A549 (cell line): Measurements from ENCODE around the gene HMG20B. TPM values are rescaled to one million over a fixed set of nuclear protein-coding genes. Genes with fewer than 3 reads are reported as not detected.

Experiments
- ATAC-seq, 2 experiments: fragments of 200-7000 bp in 1 of 2; fragments of >200 bp in 1 of 2; cut with Nextera tagmentation in 1 of 2; cut with Tn5 transposase in 1 of 2; 3 replicates each; pipeline versions ENCODE4 v1.8.0 to v1.9.1; 2018 to 2020; ENCODE audit warnings: mild to moderate bottlenecking in 1 of 2, moderate library complexity in 1 of 2
- CTCF ChIA-PET: fragments of 300-600 bp; sonication (Branson Sonifier 250); formaldehyde crosslinking; extraction: SDS; loops from one replicate; lab custom pipeline; 2021; ENCODE audit warnings: antibody characterized with exemption, inconsistent platforms; lab: Yijun Ruan, JAX
- POLR2A ChIA-PET: fragments of 350-600 bp; formaldehyde crosslinking; extraction: SDS; loops from one replicate; lab custom pipeline; 2021; ENCODE audit warnings: antibody characterized with exemption, inconsistent platforms; lab: Yijun Ruan, JAX
- DNase-seq, 2 experiments: peaks; one replicate each; pipeline versions ENCODE4 v3.0.0 to v3.0.0-alpha.2; 2011 to 2016; ENCODE audit warnings: low read depth in 1 of 2, low spot score in 1 of 2
- FAIRE-seq: peaks from 2 replicates; lab custom pipeline; 2011; peaks lifted over from hg19 to GRCh38; lab: Jason Lieb, UNC
- H3K27ac ChIP-seq, 2 experiments: fragments of >200 bp; sonication (Bioruptor Twin); formaldehyde crosslinking; 3 replicates each; pipeline ENCODE4 v1.5.1; 2016 to 2017
- H3K4me1 ChIP-seq: fragments of >200 bp; sonication (Bioruptor Twin); formaldehyde crosslinking; 3 replicates; pipeline ENCODE4 v1.6.1; 2016
- H3K4me2 ChIP-seq: fragments of >200 bp; sonication (Bioruptor Twin); formaldehyde crosslinking; 3 replicates; pipeline ENCODE4 v1.6.1; 2016
- H3K4me3 ChIP-seq: fragments of >200 bp; sonication (Bioruptor Twin); formaldehyde crosslinking; 3 replicates; pipeline ENCODE4 v1.5.1; 2016
- H3K9me3 ChIP-seq: fragments of >200 bp; sonication (Bioruptor Twin); formaldehyde crosslinking; 3 replicates; pipeline ENCODE4 v1.6.1; 2016
- ATOH8 ChIP-seq: fragments of 250-450 bp; sonication (Bioruptor Pico); IDR thresholded peaks from 2 replicates; pipeline ENCODE4 v1.5.0; 2020; ENCODE audit warnings: low read depth, mild to moderate bottlenecking, moderate library complexity
- CBX2 ChIP-seq: fragments of 200-600 bp; sonication (generic); IDR thresholded peaks from 2 replicates; pipeline ENCODE4 v1.6.1; 2016; ENCODE audit warnings: low read depth, mild to moderate bottlenecking, borderline replicate concordance
- CBX8 ChIP-seq: fragments of 200-600 bp; sonication (generic); IDR thresholded peaks from 2 replicates; pipeline ENCODE4 v1.6.1; 2016
- CHD2 ChIP-seq: fragments of 150-350 bp; IDR thresholded peaks from 2 replicates; pipeline ENCODE4 v1.6.1; 2014; ENCODE audit warnings: low read length; ENCODE audit not compliant: partially characterized antibody
- CTCF ChIP-seq: fragments of >200 bp; sonication (Bioruptor Twin); formaldehyde crosslinking; IDR thresholded peaks from 3 replicates; pipeline ENCODE4 v1.5.1; 2016
- ELK1 ChIP-seq: fragments of 150-350 bp; IDR thresholded peaks from 2 replicates; pipeline ENCODE4 v1.6.1; 2014; ENCODE audit warnings: low read depth, mild to moderate bottlenecking, low read length
- EP300 ChIP-seq, 2 experiments: fragments of >200 bp; sonication (Bioruptor Twin); formaldehyde crosslinking; IDR thresholded peaks; 2 replicates in 1 of 2; 3 replicates in 1 of 2; pipeline ENCODE4 v1.6.1; 2016 to 2017
- FOSB ChIP-seq: fragments of 250-450 bp; sonication (Bioruptor Pico); IDR thresholded peaks from 2 replicates; pipeline ENCODE4 v1.5.0; 2020; ENCODE audit warnings: mild to moderate bottlenecking, moderate library complexity
- GATA3 ChIP-seq: IDR thresholded peaks from 2 replicates; pipeline ENCODE4 v1.6.1; 2012; ENCODE audit warnings: borderline replicate concordance
- HDAC2 ChIP-seq: fragments of 200-600 bp; sonication (generic); IDR thresholded peaks from 2 replicates; pipeline ENCODE4 v1.6.1; 2016
- HES2 ChIP-seq: fragments of >200 bp; sonication (Bioruptor Twin); formaldehyde crosslinking; IDR thresholded peaks from 2 replicates; pipeline ENCODE4 v1.6.1; 2016
- HMGXB4 ChIP-seq: fragments of 250-450 bp; sonication (Bioruptor Pico); IDR thresholded peaks from 2 replicates; pipeline ENCODE4 v1.5.0; 2021; ENCODE audit warnings: mild to moderate bottlenecking, moderate library complexity, borderline replicate concordance
- HOXA7 ChIP-seq: fragments of 250-450 bp; sonication (Bioruptor Pico); IDR thresholded peaks from 2 replicates; pipeline ENCODE4 v1.5.0; 2020; ENCODE audit warnings: mild to moderate bottlenecking, moderate library complexity
- MYC ChIP-seq: IDR thresholded peaks from 2 replicates; pipeline ENCODE4 v1.6.1; 2012; ENCODE audit warnings: mild to moderate bottlenecking, inconsistent platforms, low read length, improper control_type of control experiment, borderline replicate concordance
- RAD21 ChIP-seq, 2 experiments: fragments of >200 bp in 1 of 2; sonication (Bioruptor Twin) in 1 of 2; formaldehyde crosslinking in 1 of 2; IDR thresholded peaks in 1 of 2; conservative IDR thresholded peaks in 1 of 2; 2 replicates in 1 of 2; 3 replicates in 1 of 2; pipeline ENCODE4 v1.6.1; 2012 to 2018; ENCODE audit warnings: inconsistent platforms in 1 of 2
- REST ChIP-seq: fragments of 200-600 bp; sonication (generic); IDR thresholded peaks from 2 replicates; pipeline ENCODE4 v1.6.1; 2016; ENCODE audit warnings: antibody characterized with exemption, mild to moderate bottlenecking, moderate library complexity
- RNF2 ChIP-seq: fragments of 200-600 bp; sonication (generic); IDR thresholded peaks from 2 replicates; pipeline ENCODE4 v1.6.1; 2016; ENCODE audit warnings: low read depth, mild to moderate bottlenecking, antibody characterized with exemption, moderate library complexity, borderline replicate concordance
- TP53 ChIP-seq: fragments of 250-450 bp; sonication (Bioruptor Pico); IDR thresholded peaks from 2 replicates; pipeline ENCODE4 v1.5.0; 2021; ENCODE audit warnings: mild to moderate bottlenecking, moderate library complexity
- ZFP36 ChIP-seq: fragments of 450-650 bp; IDR thresholded peaks from 2 replicates; pipeline ENCODE4 v1.6.1; 2014; ENCODE audit warnings: borderline replicate concordance; ENCODE audit not compliant: partially characterized antibody
- WGBS: methylation state at CpG from one replicate; pipeline ENCODE4 v1.1.6; 2017; ENCODE audit errors: missing lambda C conversion rate; 5-methylcytosine and 5-hydroxymethylcytosine counted together
- polyA plus RNA-seq, 4 experiments: library from polyadenylated mRNA; depleted of rRNA in 3 of 4; stranded (reverse); fragments of >200 nt; fragmentation: RNase III in 1 of 4; extraction: RNeasy Plus Mini Kit Qiagen cat#74134 plus additional on column Dnase treatment in 1 of 4; gene quantifications; 2 replicates in 3 of 4; 3 replicates in 1 of 4; pipeline ENCODE4 v1.2.3, GENCODE V29; 2011 to 2017
- TF ChIP-seq, protein P1 (sequence below): IDR thresholded peaks from 2 replicates; pipeline ENCODE4 v1.6.1; 2012

The HMG20B gene
- polyA plus RNA-seq, 2 of the 4 experiments (the other 2 are of a cell fraction), result 24.2 to 47.1 TPM

DNA sequence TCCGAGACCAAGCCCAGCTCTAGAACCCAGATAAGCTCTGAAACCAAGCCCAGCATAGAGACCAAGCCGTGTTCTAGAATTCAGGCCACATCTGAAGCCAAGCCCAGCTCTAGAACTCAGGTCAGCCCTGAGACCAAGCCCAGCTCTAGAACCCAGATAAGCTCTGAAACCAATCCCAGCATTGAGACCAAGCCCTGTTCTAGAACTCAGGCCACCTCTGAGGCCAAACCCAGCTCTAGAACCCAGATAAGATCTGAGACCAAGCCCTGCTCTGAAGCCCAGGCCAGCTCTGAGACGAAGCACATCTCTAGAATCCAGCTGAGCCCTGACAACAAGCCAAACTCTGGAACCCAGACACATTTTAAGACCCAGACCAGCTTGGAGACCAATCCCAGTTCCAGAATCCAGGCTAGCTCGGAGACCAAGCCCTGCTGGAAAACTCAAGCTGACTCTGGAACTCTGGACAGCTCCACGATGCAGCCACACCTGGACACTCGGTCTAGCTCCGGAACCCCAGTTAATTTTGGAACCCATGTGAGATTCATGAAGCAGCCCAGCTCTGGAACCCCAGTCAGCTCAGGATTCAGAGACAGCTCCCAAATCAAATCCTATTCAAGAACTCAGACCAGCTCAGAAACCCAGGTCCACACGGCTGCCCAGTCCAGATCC lies 18.4 kb downstream of the HMG20B start:
- POLR2A ChIA-PET, result no interaction called here
- peaks cover 7% of the 10 kb centered on the region; the same call in 1 of the 3 replicates for H3K4me1 ChIP-seq
- no peak for DNase-seq
- ATAC-seq, result no peak
- no peak for TF ChIP-seq CBX2
- no peak for TF ChIP-seq ELK1
- TF ChIP-seq HOXA7 (CRISPR knock-in tag), result no peak
- no peak for TF ChIP-seq EP300 (IDR thresholded peaks at IDR 0.05)
- no peak for TF ChIP-seq TP53
- no peak for TF ChIP-seq FOSB
- TF ChIP-seq MYC, result no peak
- no peak for TF ChIP-seq CHD2
- TF ChIP-seq REST, result no peak
- TF ChIP-seq HDAC2, result no peak
- TF ChIP-seq, protein P1, sequence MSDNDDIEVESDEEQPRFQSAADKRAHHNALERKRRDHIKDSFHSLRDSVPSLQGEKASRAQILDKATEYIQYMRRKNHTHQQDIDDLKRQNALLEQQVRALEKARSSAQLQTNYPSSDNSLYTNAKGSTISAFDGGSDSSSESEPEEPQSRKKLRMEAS, result no peak
- TF ChIP-seq HMGXB4 (CRISPR knock-in tag), result no peak
- no peak for TF ChIP-seq CBX8
- TF ChIP-seq CTCF, result no peak
- TF ChIP-seq ZFP36, result no peak
- no peak for TF ChIP-seq GATA3
- no peak for TF ChIP-seq RAD21 (conservative IDR thresholded peaks at IDR 0.05 in 1 of 2, IDR thresholded peaks at IDR 0.05 in 1 of 2)
- TF ChIP-seq RNF2, result no peak
- no peak for TF ChIP-seq ATOH8 (CRISPR knock-in tag)
- TF ChIP-seq HES2, result no peak
- no peak overlapping the region for H3K4me3 ChIP-seq
- 28% methylated on average over 4 of the region's 8 CpGs for WGBS
- CTCF ChIA-PET, result interaction anchor here (0.5 to 1.8 kb wide), 8 partner anchors 9 to 380 kb away, joined by 3 to 4 read pairs (median 4); no protein-coding TSS in a partner anchor
- H3K9me3 ChIP-seq, result peaks cover 8% of the 10 kb centered on the region; the same call in 2 of the 3 replicates
- no peak for FAIRE-seq
- no peak overlapping the region for H3K27ac ChIP-seq
- no peak overlapping the region for H3K4me2 ChIP-seq
